ENCODE data around the gene ATAD3A. TPM values are rescaled to one million over a fixed set of nuclear protein-coding genes. Genes with fewer than 3 reads are reported as not detected.
"Not testable (repeated sequence)": the region's sequence is repeated elsewhere in the genome, so short reads cannot be mapped to it uniquely, and the experiment has no call there.

The ATAD3A gene
- total and polyA plus RNA-seq, 3 donors from 2014 or later, result 22.0 to 37.4 (median 35.7) TPM

GRCh38 chr1:1479547-1480487, 32.1 kb upstream of the ATAD3A start:
- TF ChIP-seq POLR2A (IDR thresholded peaks at IDR 0.05) (no peak), CTCF (IDR thresholded peaks at IDR 0.05) (no peak)
- H3K36me3 ChIP-seq (ENCODE audit: low read depth, missing control alignments), result no peaks in the 10 kb centered on the region
- intact Hi-C loops (cut with DNase I; ENCODE audit: low total_unique reads), result no loop called here
- no peaks in the 10 kb centered on the region for H3K9me3 ChIP-seq
- no peak overlapping the region for H3K4me3 ChIP-seq
- no peak for DNase-seq
- no peaks in the 10 kb centered on the region for H3K27me3 ChIP-seq
- 90 to 94% methylated on average over 18 to 42 of the region's 42 CpGs for WGBS, 2 donors
- no peaks in the 10 kb centered on the region for H3K4me1 ChIP-seq
- no peak overlapping the region for H3K27ac ChIP-seq

- intact Hi-C loops (cut with DNase I; ENCODE audit: low total_unique reads); H3K27ac ChIP-seq; H3K36me3 ChIP-seq (ENCODE audit: low read depth, missing control alignments); H3K4me1 ChIP-seq; H3K4me3 ChIP-seq; H3K9me3 ChIP-seq; H3K27me3 ChIP-seq; DNase-seq: not testable (repeated sequence)
- 93 to 96% methylated on average over 14 to 16 of the region's 16 CpGs for WGBS, 2 donors
These were observed 31.5 kb upstream of the ATAD3A start for GRCh38 chr1:1480488-1480867.

GRCh38 chr1:1481811-1482210, 30.2 kb upstream of the ATAD3A start:
- H3K4me1 ChIP-seq; H3K27me3 ChIP-seq; DNase-seq; intact Hi-C loops (cut with DNase I; ENCODE audit: low total_unique reads); H3K36me3 ChIP-seq (ENCODE audit: low read depth, missing control alignments); H3K27ac ChIP-seq; H3K9me3 ChIP-seq; H3K4me3 ChIP-seq: not testable (repeated sequence)
- whole genome bisulfite sequencing, 2 donors, result 94 to 98% methylated on average over 20 to 30 of the region's 30 CpGs

- Histone ChIP-seq H3K27me3 (no peaks in the 10 kb centered on the region), H3K4me3 (no peak overlapping the region), H3K4me1 (no peaks in the 10 kb centered on the region), H3K9me3 (no peaks in the 10 kb centered on the region), H3K36me3 (ENCODE audit: low read depth, missing control alignments) (no peaks in the 10 kb centered on the region), H3K27ac (no peak overlapping the region)
- intact Hi-C loops (cut with DNase I; ENCODE audit: low total_unique reads), result no loop called here
- 99% methylated on average over 14 of the region's 14 CpGs for WGBS, 2 donors
- TF ChIP-seq POLR2A (IDR thresholded peaks at IDR 0.05) (no peak), CTCF (IDR thresholded peaks at IDR 0.05) (no peak)
- no peak for DNase-seq
These were observed 29.1 kb upstream of the ATAD3A start for GRCh38 chr1:1482856-1483255.

- Histone ChIP-seq H3K27ac (no peak overlapping the region), H3K27me3 (no peaks in the 10 kb centered on the region), H3K4me3 (no peak overlapping the region), H3K9me3 (no peaks in the 10 kb centered on the region), H3K36me3 (ENCODE audit: low read depth, missing control alignments) (no peaks in the 10 kb centered on the region), H3K4me1 (no peaks in the 10 kb centered on the region)
- intact Hi-C loops (cut with DNase I; ENCODE audit: low total_unique reads), result no loop called here
- no peak for DNase-seq
- TF ChIP-seq CTCF (IDR thresholded peaks at IDR 0.05) (no peak), POLR2A (IDR thresholded peaks at IDR 0.05) (no peak)
- WGBS, 2 donors, result 94 to 97% methylated on average over 16 of the region's 16 CpGs
These were observed 28.2 kb upstream of the ATAD3A start for GRCh38 chr1:1483714-1484113.

GRCh38 chr1:1484976-1485750, 26.8 kb upstream of the ATAD3A start:
- H3K9me3 ChIP-seq; H3K36me3 ChIP-seq (ENCODE audit: low read depth, missing control alignments); H3K4me3 ChIP-seq; H3K27ac ChIP-seq; DNase-seq; H3K4me1 ChIP-seq; intact Hi-C loops (cut with DNase I; ENCODE audit: low total_unique reads); H3K27me3 ChIP-seq: not testable (repeated sequence)
- 94 to 95% methylated on average over 16 to 35 of the region's 46 CpGs for WGBS, 2 donors

- H3K36me3 ChIP-seq (ENCODE audit: low read depth, missing control alignments); intact Hi-C loops (cut with DNase I; ENCODE audit: low total_unique reads); H3K27me3 ChIP-seq; DNase-seq; H3K27ac ChIP-seq; H3K9me3 ChIP-seq; H3K4me1 ChIP-seq; H3K4me3 ChIP-seq: not testable (repeated sequence)
- 92 to 94% methylated on average over 11 to 31 of the region's 31 CpGs for WGBS, 2 donors
These were observed 26.1 kb upstream of the ATAD3A start for GRCh38 chr1:1485755-1486317.
